Activated naive CD4-positive, alpha-beta T cell treated with anti-CD3 and anti-CD28 coated beads, Interleukin-2, amount 50 U/mL, for 16 hours (primary cell): ENCODE results near the gene IL6.
"Not testable (repeated sequence)": the region's sequence is repeated elsewhere in the genome, so short reads cannot be mapped to it uniquely, and the experiment has no call there.

Experiments used
- DNase-seq: peaks from one replicate; pipeline ENCODE4 v3.0.0-alpha.2; 2020

Gene IL6

DNA sequence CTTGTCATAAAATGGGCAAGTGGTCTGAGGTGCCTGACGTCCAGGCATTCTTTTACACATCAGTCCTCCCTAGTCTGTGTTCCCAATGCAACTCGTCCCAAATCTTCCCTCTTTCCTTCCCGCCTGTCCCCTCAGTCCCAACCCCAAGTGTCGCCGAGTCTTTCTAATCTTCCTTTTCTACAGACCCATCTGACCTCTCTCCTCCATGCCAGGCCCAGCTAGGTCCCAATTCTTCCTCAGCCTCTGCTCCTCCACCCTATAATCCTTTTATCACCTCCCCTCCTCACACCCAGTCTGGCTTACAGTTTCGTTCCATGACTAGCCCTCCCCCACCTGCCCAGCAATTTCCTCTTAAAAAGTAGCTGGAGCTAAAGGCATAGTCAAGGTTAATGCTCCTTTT is 22.3 kb upstream of the IL6 start:
- not testable (repeated sequence) for DNase-seq

DNA sequence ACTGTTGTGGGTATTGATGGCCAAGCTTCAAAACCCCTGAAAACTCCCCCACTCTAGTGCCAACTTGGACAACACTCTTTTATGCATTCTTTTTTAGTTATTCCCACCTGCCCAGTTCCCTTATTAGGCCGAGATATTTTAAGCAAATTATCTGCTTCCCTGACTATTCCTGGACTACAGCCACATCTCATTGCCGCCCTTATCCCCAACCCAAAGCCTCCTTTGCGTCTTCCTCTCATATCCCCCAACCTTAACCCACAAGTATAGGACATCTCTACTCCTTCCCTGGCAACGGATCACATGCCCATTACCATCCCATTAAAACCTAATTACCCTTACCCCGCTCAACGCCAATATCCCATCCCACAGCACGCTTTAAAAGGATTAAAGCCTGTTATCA is 21.1 kb upstream of the IL6 start:
- DNase-seq, result not testable (repeated sequence)

DNA sequence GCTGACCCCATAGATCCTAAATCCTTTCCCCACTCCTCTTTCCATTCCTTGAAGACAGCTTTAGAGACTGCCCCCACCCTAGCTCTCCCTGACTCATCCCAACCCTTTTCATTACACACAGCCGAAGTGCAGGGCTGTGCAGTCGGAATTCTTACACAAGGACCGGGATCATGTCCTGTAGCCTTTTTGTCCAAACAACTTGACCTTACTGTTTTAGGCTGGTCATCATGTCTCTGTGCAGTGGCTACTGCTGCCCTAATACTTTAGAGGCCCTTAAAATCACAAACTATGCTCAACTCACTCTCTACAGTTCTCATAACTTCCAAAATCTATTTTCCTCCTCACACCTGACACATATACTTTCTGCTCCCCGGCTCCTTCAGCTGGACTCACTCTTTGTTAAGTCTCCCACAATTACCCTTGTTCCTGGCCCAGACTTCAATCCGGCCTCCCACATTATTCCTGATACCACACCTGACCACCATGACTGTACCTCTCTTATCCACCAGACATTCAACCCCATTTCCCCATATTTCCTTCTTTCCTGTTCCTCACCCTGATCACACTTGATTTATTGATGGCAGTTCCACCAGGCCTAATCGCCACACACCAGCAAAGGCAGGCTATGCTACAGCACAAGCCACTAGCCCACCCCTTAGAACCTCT is 19.8 kb upstream of the IL6 start:
- DNase-seq, result not testable (repeated sequence)

DNA sequence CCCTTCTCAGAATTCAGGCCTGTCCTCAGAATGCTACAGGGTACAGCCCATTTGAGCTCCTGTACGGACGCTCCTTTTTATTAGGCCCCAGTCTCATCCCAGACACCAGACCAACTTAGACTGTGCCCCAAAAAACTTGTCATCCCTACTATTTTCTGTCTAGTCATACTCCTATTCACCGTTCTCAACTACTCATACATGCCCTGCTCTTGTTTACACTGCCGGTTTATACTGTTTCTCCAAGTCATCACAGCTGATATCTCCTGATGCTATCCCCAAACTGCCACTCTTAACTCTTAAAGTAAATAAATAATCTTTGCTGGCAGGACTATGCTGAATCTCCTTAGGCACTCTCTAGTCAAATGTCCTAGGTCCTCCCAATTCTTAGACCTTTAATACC is 18.8 kb upstream of the IL6 start:
- DNase-seq, result not testable (repeated sequence)

DNA sequence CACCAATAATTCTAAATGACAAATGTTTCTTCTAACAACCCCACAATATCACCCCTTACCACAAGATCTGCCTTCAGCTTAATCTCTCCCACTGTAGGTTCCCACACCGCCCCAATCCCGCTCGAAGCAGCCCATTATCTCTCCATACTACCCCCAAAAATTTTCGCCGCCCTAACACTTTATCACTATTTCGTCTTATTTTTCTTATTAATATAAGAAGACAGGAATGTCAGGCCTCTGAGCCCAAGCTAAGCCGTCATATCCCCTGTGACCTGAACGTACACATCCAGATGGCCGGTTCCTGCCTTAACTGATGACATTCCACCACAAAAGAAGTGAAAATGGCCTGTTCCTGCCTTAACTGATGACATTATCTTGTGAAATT is 18.3 kb upstream of the IL6 start:
- DNase-seq, result not testable (repeated sequence)

DNA sequence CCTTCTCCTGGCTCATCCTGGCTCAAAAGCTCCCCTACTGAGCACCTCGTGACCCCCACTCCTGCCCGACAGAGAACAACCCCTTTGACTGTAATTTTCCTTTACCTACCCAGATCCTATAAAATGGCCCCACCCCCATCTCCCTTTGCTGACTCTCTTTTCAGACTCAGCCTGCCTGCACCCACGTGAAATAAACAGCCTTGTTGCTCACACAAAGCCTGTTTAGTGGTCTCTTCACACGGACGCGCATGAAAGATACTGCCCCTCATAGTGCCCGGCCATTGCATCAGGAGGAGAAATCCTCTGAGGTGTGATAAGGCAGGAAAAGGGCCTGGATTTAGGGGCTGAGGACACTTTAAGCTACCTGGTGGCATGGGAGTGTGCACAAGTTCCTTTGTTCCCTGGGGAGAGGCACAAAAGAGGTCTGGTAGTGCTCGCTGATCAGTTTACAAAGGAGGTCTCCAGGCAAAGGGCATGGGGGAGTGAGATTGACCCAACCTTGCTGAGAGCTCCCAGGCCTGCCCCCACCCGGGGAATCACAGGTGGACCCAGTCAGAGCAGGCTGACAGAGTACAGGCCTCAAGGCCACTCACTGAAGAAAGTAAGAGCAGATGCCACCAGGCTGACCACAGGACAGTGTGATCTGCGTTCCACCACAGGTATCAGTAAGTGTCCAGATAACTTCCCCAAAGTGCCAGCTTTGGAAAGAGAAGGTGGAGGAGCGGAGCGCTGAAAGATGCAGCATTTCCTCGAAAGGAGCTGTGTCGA is 17.8 kb upstream of the IL6 start:
- not testable (repeated sequence) for DNase-seq

DNA sequence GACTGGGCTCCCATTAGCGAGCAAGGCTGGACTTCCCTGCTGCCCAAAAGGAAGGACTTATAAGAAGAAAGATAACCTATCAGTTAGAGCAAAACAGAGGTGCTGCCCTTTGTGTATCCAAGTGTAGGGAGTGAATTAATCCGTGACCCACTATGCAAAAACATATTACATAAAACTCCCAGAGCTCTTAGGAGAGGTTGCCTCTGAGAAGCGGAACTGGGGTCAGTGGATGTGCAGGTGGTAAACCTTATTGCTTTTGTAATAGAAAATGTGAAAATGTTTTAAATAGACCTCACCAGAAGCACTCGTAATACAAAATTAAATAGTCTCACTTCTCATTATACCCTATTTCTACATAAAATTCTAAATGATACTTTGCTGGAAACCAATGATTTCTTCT is 17.1 kb upstream of the IL6 start:
- no peak for DNase-seq

DNA sequence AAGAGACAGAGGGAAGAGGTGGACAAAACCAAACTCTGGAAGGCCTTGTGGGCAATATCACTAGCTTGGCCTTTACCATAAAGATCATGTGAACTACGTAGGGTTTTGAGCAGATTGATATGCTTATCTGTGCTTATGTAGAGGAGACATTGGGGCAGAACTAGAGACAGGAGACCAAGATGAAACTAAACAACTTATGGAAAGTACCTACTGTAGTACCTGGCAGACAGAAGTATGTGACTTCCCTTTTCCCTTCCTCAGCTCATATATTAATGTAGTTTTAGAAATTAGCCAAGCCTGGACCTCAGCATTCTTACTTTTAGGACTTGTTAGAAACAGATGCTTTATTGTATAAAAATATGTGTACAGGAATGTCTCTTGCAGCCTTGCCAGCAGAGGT is 14.0 kb upstream of the IL6 start:
- no peak for DNase-seq

DNA sequence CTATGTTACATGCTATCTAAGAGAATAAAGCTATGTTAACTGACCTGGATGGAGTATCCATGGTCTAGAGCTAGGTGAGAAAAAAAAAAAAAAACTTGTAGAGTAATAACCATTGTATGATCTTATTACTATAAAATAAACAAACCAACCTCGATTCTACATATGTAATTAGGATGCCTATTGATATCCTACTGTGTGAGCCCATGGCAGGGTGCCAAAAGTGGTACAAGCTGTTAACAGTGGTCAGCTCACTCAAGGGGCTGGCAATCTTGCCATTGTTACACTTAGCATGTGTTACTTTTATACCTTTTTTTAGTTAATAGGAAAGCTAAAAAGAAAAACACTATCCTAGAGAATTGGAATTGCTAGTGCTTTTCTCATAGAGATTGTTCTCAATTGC is 13.5 kb upstream of the IL6 start:
- no peak for DNase-seq

DNA sequence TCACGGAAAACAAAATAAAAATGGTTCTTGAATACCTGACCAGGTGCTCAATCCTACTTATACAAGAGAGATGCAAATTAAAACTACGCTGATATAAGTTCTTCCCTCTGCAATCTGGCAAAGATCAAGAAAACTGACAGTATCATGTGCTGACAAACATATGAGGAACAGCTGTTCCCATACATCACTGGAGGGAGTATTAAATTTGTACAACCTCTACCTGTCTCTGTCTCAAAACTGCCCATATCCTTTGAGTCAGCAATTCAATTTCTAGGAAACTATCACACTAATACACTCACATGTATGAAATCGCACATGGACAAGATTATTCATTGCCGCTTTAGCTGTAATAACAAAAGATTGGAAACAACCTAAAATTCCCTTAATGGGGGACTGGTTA is 11.0 kb upstream of the IL6 start:
- DNase-seq, result no peak

DNA sequence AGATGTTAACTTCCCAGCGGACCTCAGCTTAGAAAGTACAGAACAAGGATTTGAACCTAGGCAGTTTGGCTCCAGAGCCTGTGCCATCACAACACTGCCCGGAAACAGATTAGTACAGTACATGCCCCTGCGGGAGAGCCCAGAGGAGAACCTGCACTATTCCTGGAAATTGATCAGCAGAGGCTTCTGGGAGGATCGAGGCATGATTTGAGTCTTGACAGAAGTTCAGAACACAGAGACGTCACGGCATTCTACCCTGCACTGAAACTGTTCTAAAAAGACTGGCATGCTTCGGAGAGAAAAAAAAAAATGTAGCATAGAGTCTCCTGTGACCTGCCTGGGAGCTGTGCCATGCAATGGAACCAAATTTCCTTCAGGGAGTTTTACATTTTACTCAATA is 9.2 kb upstream of the IL6 start:
- no peak for DNase-seq

DNA sequence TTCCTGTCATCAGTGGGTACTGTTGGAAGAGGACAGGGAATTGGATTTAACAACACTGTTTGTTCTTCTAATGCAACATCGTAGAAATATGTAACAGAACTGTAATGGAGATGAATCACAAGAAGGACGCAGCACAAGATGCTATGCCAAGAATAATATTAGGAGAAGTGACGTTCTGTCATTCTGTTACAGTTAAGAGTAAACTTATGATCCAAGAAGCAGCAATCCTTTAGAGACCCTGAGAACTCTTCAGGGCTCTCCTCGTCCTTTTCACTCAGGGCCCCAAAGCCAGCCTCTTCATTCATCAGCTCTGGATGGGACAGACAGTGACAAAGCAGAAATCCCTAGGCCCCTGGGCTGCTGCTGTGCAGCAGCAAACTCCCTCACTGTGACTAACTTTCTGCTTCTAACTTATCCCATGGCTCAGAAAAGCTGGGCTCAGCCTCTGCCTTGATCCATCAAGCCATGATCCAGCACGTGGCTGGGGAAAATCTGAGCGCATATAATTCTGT is 8.7 kb upstream of the IL6 start:
- DNase-seq, result no peak

DNA sequence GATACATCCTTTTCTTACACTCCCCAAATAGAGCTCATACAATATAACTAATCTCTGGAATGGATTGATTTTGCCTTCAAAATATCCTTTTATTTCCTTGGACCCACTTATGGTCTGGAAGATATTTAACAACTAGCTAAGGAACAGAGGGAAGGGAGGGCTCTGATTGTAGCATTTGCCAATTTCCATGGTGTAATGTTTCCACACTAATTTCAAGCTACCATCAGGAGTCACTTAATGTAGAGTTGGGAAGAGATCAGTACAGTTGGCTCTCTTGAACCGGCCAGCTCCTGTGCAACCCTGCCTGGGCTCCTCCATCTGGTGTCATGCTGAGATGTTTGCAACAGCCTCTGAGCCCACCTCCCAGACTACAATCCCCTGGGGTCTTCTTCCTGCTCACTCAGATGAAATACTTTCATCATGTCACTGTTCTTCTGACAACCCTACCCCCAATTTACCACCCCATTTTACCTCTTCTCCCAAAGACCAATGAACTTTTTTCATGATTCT is 8.0 kb upstream of the IL6 start:
- no peak for DNase-seq

DNA sequence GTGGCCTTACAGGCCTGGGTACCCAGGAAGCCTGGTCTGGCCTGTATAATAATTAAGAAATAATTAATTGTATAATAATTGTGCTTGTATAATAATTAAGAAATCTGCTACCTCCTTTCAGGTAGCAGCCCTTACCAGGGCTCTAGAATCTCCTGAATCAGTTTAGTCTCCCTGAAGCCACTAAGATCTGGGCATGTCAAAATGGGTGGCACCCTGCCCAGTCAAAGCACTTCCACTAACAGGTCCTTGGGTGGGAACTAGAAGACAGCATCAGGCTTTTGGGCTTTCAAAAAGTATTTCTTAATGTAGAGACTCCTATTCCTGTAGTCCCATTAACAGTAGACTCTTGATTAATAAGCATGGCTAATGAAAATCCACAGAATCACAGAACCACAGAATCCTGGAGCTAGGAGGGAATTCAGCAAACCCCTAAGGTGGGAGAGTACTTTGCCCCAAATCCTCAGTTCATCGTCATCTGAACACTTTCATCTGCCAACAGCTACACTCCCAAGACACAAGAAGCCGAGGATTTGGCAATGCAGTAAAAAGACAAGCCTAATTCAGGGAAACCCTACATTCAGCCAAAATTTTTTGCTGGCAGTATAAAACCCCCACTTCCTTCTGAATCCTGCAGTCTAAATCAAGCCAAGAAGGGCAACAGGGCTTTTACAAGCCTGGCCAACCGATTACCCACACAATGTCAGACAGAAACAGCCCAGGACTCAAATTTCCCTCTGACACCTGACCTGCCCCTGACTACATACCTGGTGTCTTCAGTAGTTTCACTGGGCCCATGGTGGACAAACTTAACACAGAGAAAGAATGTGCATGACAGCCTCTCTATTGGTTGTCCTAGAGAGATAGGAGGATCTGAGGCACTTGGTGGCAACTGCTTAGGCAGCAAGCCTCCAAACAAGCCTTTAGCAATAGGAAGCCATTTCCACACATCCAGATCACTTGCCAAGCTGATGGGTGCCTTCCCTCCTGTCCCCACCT is 5.9 kb upstream of the IL6 start:
- DNase-seq, result no peak

DNA sequence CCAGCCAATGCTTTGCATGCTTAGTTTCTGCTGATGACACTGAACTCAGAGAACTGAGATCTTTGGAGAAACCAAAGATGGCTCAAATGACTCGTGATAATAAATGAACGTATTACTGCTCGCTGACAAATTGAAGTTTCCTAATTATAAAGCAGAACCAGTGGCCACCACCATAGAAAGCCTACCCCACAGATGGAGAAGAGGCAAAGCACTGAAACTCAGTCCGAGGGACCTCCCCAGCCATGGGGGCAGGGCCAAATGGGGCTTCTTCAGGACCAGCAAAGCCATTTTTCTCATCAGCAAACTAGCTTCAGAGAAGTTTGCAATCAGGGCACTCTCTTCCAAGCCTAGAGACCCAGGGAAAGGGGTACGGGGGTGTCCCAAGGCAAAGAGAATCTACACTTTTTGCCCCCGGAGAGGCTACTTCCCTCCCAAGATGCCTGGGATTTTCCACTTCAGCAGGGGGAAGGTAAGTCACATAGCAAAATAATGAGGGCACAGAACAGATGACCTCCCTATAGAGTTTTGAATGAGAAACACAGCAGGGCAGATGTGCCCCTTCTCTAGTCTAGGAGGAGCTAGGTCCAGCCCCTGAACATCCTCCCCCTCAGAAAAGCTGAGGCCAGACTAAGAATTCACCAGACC is 4.3 kb upstream of the IL6 start:
- DNase-seq, result no peak

DNA sequence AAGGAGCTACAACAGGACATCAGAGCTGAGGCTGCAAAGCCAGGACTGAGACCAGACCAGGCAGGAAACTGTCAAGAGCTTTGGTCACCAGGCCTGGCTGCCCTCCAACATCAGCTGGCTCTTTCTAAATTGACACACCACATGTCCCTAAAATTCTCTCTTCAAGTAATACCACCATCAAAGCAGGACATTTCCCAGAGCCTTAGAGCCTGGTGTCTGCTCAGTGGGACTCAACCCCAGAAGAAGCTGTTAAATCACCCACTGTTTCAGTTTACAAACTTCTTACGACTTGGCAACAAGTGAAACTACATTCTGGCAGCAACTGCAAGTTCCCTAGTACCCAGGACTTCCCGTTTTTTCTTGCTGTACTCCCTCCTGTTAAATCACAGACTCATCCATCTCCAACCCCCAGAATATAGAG is 3.8 kb upstream of the IL6 start:
- no peak for DNase-seq

DNA sequence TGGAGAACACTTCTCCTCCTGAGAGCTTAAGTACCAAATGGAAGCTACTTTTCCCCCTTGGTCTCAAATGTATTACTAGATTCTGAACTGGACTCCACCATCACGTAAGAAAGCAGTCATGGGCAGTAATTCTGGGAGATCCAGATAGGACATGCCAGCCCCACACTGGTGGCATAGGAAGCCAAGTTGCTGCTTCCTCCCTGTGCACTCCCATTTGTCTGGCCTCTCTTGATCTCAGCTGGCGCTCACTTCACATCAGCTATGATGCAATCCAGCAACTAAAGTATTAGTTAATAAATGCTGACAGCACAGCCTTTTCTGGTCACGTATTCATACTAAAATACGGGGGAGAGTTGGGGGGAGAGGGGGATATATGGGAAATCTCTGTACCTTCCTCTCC is 3.4 kb upstream of the IL6 start:
- no peak for DNase-seq

DNA sequence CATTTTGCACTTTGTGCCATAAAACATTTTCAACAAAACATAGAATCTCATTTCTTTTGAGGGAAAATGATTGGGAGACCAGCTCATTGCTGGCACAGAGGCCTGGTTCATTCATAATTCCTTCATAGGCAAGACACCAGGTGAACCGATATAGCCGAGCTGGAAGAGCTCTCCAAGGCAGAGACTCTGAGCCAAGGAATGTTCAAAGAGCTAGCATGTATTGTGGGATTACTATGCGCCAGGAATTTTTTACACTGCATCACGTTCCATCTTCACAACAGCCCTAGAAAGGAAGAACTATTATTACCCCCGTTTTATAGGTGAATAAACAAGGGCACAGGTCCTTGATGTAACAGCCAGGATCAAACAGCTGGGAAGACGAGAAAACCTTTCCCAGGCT is 2.1 kb upstream of the IL6 start:
- DNase-seq, result no peak

DNA sequence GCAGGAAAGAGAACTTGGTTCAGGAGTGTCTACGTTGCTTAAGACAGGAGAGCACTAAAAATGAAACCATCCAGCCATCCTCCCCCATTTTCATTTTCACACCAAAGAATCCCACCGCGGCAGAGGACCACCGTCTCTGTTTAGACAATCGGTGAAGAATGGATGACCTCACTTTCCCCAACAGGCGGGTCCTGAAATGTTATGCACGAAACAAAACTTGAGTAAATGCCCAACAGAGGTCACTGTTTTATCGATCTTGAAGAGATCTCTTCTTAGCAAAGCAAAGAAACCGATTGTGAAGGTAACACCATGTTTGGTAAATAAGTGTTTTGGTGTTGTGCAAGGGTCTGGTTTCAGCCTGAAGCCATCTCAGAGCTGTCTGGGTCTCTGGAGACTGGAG is 1.4 kb upstream of the IL6 start:
- no peak for DNase-seq

DNA sequence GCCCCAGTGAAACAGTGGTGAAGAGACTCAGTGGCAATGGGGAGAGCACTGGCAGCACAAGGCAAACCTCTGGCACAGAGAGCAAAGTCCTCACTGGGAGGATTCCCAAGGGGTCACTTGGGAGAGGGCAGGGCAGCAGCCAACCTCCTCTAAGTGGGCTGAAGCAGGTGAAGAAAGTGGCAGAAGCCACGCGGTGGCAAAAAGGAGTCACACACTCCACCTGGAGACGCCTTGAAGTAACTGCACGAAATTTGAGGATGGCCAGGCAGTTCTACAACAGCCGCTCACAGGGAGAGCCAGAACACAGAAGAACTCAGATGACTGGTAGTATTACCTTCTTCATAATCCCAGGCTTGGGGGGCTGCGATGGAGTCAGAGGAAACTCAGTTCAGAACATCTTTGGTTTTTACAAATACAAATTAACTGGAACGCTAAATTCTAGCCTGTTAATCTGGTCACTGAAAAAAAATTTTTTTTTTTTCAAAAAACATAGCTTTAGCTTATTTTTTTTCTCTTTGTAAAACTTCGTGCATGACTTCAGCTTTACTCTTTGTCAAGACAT is 574 bp upstream of the IL6 start:
- peak; percentile 54 for DNase-seq

DNA sequence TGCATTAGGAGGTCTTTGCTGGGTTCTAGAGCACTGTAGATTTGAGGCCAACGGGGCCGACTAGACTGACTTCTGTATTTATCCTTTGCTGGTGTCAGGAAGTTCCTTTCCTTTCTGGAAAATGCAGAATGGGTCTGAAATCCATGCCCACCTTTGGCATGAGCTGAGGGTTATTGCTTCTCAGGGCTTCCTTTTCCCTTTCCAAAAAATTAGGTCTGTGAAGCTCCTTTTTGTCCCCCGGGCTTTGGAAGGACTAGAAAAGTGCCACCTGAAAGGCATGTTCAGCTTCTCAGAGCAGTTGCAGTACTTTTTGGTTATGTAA is 675 bp downstream of the IL6 start:
- DNase-seq, result no peak

DNA sequence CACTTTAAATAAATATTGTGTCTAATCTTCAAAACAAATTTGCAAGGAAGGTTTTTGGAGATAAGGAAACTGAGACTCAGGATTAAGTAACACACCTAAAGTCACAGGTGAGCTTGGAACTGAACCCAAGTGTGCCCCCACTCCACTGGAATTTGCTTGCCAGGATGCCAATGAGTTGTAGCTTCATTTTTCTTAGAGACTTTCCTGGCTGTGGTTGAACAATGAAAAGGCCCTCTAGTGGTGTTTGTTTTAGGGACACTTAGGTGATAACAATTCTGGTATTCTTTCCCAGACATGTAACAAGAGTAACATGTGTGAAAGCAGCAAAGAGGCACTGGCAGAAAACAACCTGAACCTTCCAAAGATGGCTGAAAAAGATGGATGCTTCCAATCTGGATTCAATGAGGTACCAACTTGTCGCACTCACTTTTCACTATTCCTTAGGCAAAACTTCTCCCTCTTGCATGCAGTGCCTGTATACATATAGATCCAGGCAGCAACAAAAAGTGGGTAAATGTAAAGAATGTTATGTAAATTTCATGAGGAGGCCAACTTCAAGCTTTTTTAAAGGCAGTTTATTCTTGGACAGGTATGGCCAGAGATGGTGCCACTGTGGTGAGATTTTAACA is 1.5 kb downstream of the IL6 start:
- DNase-seq, result no peak
